ENCODE data around the gene LAMA2. TPM values are rescaled to one million over a fixed set of nuclear protein-coding genes. Genes with fewer than 3 reads are reported as not detected.

The LAMA2 gene
- total RNA-seq, 3 donors from 2014 or later: 116 to 293 (median 118) TPM

GRCh38 chr6:129448965-129449364 is 566.0 kb downstream of the LAMA2 start:
- intact Hi-C loops (cut with DNase I; ENCODE audit: low total_unique reads): no loop called here

GRCh38 chr6:129451187-129451586 is 568.2 kb downstream of the LAMA2 start:
- Histone ChIP-seq H3K36me3 (no peaks in the 10 kb centered on the region), H3K27ac (no peak overlapping the region), H3K9me3 (no peaks in the 10 kb centered on the region), H3K4me1 (no peaks in the 10 kb centered on the region), H3K4me3 (no peak overlapping the region), H3K27me3 (no peaks in the 10 kb centered on the region)
- intact Hi-C loops (cut with DNase I; ENCODE audit: low total_unique reads): no loop called here
- TF ChIP-seq POLR2A (IDR thresholded peaks at IDR 0.05) (no peak), CTCF (IDR thresholded peaks at IDR 0.05) (no peak), POLR2AphosphoS5 (IDR thresholded peaks at IDR 0.05) (no peak)
- no peak for DNase-seq (ENCODE audit: low spot score in 2 of 2)

More at GRCh38 chr6:129448965-129449364, 566.0 kb downstream of the LAMA2 start:
- Histone ChIP-seq H3K9me3 (no peaks in the 10 kb centered on the region), H3K4me3 (no peak overlapping the region), H3K27ac (no peak overlapping the region), H3K27me3 (no peaks in the 10 kb centered on the region), H3K36me3 (no peaks in the 10 kb centered on the region), H3K4me1 (no peaks in the 10 kb centered on the region)
- DNase-seq (ENCODE audit: low spot score in 2 of 2): no peak
- TF ChIP-seq POLR2A (IDR thresholded peaks at IDR 0.05): no peak
- no peak for TF ChIP-seq POLR2AphosphoS5 (IDR thresholded peaks at IDR 0.05)
- TF ChIP-seq CTCF (IDR thresholded peaks at IDR 0.05): no peak

- TF ChIP-seq POLR2AphosphoS5 (IDR thresholded peaks at IDR 0.05) (no peak), POLR2A (IDR thresholded peaks at IDR 0.05) (no peak), CTCF (IDR thresholded peaks at IDR 0.05) (no peak)
- no peak overlapping the region for H3K4me3 ChIP-seq
- H3K36me3 ChIP-seq: no peaks in the 10 kb centered on the region
- no peaks in the 10 kb centered on the region for H3K9me3 ChIP-seq
- H3K27ac ChIP-seq: no peak overlapping the region
- no peaks in the 10 kb centered on the region for H3K27me3 ChIP-seq
- intact Hi-C loops (cut with DNase I; ENCODE audit: low total_unique reads): no loop called here
- H3K4me1 ChIP-seq: no peaks in the 10 kb centered on the region
- no peak for DNase-seq (ENCODE audit: low spot score in 2 of 2)
Observed at GRCh38 chr6:129453073-129453472, 570.1 kb downstream of the LAMA2 start.

GRCh38 chr6:129454488-129454887 is 571.5 kb downstream of the LAMA2 start:
- Histone ChIP-seq H3K9me3 (no peaks in the 10 kb centered on the region), H3K36me3 (no peaks in the 10 kb centered on the region), H3K27me3 (no peaks in the 10 kb centered on the region), H3K4me1 (no peaks in the 10 kb centered on the region), H3K27ac (no peak overlapping the region), H3K4me3 (no peak overlapping the region)
- TF ChIP-seq CTCF (IDR thresholded peaks at IDR 0.05) (no peak), POLR2AphosphoS5 (IDR thresholded peaks at IDR 0.05) (no peak), POLR2A (IDR thresholded peaks at IDR 0.05) (no peak)
- DNase-seq (ENCODE audit: low spot score in 2 of 2): no peak
- intact Hi-C loops (cut with DNase I; ENCODE audit: low total_unique reads): no loop called here

GRCh38 chr6:129455126-129455769 is 572.3 kb downstream of the LAMA2 start:
- TF ChIP-seq POLR2A (IDR thresholded peaks at IDR 0.05) (no peak), POLR2AphosphoS5 (IDR thresholded peaks at IDR 0.05) (no peak), CTCF (IDR thresholded peaks at IDR 0.05) (no peak)
- Histone ChIP-seq H3K36me3 (no peaks in the 10 kb centered on the region), H3K27ac (no peak overlapping the region), H3K9me3 (no peaks in the 10 kb centered on the region), H3K27me3 (no peaks in the 10 kb centered on the region), H3K4me1 (no peaks in the 10 kb centered on the region), H3K4me3 (no peak overlapping the region)
- no peak for DNase-seq (ENCODE audit: low spot score in 2 of 2)
- intact Hi-C loops (cut with DNase I; ENCODE audit: low total_unique reads): no loop called here

Data from breast epithelium (tissue), 4 donors.